ENCODE results near the gene BEND3. TPM values are rescaled to one million over a fixed set of nuclear protein-coding genes. Genes with fewer than 3 reads are reported as not detected.

The BEND3 gene
- total RNA-seq, 6 donors from 2014 or later = 2.1 to 5.8 (median 3.1) TPM

DNA sequence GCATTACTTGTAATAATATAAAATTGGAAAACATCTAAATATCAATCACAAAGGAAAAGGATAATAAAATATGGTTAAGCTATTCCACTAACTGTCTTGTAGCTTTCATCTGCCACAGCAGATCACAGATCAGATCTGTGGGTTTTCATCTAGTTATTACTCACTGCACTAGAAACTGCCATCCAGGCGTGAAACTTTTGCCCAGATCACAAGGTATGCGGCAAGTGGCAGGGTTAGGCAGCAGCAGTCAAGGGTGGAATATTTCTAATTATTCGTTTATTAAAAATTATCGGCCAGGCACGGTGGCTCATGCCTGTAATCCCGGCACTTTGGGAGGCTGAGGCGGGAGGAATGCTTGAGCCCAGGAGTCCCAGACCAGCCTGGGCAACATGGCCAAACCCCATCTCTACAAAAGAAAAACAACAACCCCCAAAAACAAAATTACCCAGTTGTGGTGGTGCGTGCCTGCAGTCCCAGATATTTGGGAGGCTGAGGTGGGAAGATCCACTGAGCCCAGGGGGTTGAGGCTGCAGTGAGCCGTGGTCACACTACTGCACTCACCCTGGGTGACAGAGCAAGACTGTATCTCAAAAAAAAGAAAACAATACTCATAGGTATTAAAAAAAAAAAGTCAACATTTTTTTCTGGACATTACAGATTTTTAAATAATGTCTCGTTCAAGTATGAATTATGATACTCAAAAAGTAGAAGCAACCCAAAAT is 32.1 kb downstream of the BEND3 start:
- Histone ChIP-seq H3K36me3 (peaks cover 0 to 4% (median 1%) of the 10 kb centered on the region in 4 donors), H3K27ac (no peak overlapping the region), H3K4me3 (no peak overlapping the region), H3K27me3 (no peaks in the 10 kb centered on the region), H3K4me1 (no peaks in the 10 kb centered on the region), H3K9me3 (no peaks in the 10 kb centered on the region)
- 80 to 88% methylated on average over 10 of the region's 10 CpGs for WGBS, 2 donors
- ATAC-seq (ENCODE audit: low FRiP score in 2 of 2) (no peak), DNase-seq (no peak)
- TF ChIP-seq EP300 (IDR thresholded peaks at IDR 0.05) (no peak), POLR2AphosphoS5 (IDR thresholded peaks at IDR 0.05) (no peak)

DNA sequence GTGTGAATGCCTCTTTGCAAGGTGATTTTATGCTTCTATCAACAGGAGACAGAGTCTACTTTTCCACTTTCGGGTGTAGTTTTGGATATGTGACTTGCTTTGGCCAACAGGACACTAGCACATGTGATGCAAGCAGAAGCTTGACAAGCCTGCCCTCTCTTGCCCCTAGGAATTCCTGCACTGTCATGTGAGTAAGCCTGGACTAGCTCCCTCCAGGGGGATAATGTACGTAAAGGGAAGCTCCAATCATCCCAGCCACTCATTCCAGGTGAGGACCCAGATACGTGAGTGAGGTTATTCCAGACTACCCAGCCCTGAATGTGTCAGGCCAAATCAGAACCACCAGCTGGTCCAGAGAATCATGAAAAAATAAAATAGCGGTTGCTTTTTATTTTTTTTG is 33.3 kb downstream of the BEND3 start:
- H3K9me3 ChIP-seq = no peaks in the 10 kb centered on the region
- ATAC-seq (ENCODE audit: low FRiP score in 2 of 2) (no peak), DNase-seq (no peak)
- no peaks in the 10 kb centered on the region for H3K27me3 ChIP-seq
- TF ChIP-seq POLR2A (IDR thresholded peaks at IDR 0.05) (no peak), POLR2AphosphoS5 (IDR thresholded peaks at IDR 0.05) (no peak)
- TF ChIP-seq, protein P1, sequence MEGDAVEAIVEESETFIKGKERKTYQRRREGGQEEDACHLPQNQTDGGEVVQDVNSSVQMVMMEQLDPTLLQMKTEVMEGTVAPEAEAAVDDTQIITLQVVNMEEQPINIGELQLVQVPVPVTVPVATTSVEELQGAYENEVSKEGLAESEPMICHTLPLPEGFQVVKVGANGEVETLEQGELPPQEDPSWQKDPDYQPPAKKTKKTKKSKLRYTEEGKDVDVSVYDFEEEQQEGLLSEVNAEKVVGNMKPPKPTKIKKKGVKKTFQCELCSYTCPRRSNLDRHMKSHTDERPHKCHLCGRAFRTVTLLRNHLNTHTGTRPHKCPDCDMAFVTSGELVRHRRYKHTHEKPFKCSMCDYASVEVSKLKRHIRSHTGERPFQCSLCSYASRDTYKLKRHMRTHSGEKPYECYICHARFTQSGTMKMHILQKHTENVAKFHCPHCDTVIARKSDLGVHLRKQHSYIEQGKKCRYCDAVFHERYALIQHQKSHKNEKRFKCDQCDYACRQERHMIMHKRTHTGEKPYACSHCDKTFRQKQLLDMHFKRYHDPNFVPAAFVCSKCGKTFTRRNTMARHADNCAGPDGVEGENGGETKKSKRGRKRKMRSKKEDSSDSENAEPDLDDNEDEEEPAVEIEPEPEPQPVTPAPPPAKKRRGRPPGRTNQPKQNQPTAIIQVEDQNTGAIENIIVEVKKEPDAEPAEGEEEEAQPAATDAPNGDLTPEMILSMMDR (IDR thresholded peaks at IDR 0.05) = no peak
- peaks cover 0 to 4% (median 1%) of the 10 kb centered on the region in 4 donors for H3K36me3 ChIP-seq
- 70 to 82% methylated on average over 4 of the region's 4 CpGs for WGBS, 2 donors
- no peaks in the 10 kb centered on the region for H3K4me1 ChIP-seq
- no peak overlapping the region for H3K4me3 ChIP-seq
- no peak overlapping the region for H3K27ac ChIP-seq

DNA sequence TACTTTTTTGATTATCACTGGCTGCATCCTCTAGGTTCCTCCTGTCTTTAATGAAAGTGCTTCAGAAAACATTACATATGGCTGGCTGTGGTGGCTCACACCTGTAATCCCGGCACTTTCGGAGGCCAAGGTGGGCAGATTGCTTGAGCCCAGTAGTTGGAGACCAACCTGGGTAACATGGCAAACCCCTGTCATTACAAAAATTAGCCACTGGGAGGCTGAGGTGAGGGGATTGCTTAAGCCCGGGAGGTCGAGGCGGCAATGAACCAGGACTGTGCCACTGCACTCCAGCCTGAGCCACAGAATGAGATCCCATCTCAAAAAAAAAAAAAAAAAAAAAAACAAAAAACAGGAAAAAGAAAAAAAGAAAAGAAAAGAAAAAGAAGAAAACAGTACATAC is 35.3 kb downstream of the BEND3 start:
- H3K36me3 ChIP-seq = peaks cover 0 to 4% (median 1%) of the 10 kb centered on the region in 4 donors
- no peak overlapping the region for H3K27ac ChIP-seq
- TF ChIP-seq, protein P1 (IDR thresholded peaks at IDR 0.05) = peak in 1 of 6 experiments; percentile 9
- TF ChIP-seq POLR2AphosphoS5 (IDR thresholded peaks at IDR 0.05) (no peak), POLR2A (IDR thresholded peaks at IDR 0.05) (no peak)
- no peaks in the 10 kb centered on the region for H3K4me1 ChIP-seq
- 83 to 89% methylated on average over 5 of the region's 5 CpGs for whole genome bisulfite sequencing, 2 donors
- H3K9me3 ChIP-seq = no peaks in the 10 kb centered on the region
- H3K27me3 ChIP-seq = no peaks in the 10 kb centered on the region
- no peak for DNase-seq
- H3K4me3 ChIP-seq = no peak overlapping the region
- no peak for ATAC-seq (ENCODE audit: low FRiP score in 2 of 2)

DNA sequence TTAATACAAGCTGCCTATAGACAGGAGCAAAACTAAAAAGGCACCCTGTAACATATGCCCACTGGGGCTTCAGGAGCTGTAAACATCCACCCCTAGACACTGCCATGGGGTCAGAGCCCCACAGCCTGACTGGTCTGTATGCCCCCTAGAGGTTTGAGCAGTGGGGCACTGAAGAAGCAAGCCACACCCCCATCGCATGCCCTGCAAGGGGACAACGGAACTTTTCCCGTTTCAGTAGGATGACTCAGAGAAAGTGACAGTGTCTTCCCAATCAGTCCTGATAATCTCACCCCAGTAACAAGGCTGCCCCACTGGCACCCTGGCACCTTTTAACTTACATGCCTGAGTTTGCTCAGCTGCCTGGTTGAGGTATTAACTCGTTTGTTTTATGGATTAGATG is 35.9 kb downstream of the BEND3 start:
- TF ChIP-seq, protein P1 (IDR thresholded peaks at IDR 0.05) = no peak
- TF ChIP-seq EP300 (IDR thresholded peaks at IDR 0.05) (no peak), POLR2A (IDR thresholded peaks at IDR 0.05) (no peak), POLR2AphosphoS5 (IDR thresholded peaks at IDR 0.05) (no peak)
- DNase-seq (no peak), ATAC-seq (ENCODE audit: low FRiP score in 2 of 2) (no peak)
- Histone ChIP-seq H3K9me3 (no peaks in the 10 kb centered on the region), H3K4me1 (no peaks in the 10 kb centered on the region), H3K4me3 (no peak overlapping the region), H3K27me3 (no peaks in the 10 kb centered on the region), H3K36me3 (no peaks in the 10 kb centered on the region), H3K27ac (no peak overlapping the region)
- WGBS, 2 donors = 60 to 87% methylated on average over 3 to 4 of the region's 4 CpGs

DNA sequence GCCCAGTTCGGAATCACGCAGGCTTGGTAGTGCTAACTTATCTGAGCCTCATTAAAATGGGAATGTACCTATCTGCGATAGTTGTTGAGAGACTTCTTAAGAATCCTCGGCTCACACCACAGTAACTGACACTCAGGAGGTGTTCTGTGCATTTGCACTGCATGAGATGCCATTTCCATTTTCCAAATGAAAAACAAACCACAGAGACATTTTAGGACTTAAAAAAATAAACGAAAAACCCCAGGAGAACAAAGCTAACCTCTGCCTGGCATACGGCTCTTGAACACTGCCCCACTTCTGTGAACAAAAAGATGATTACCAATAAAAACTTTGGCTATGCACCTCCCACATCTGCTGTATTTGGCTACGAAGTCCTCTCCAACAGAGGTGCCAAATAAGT is 37.6 kb downstream of the BEND3 start:
- Histone ChIP-seq H3K4me3 (no peak overlapping the region), H3K27me3 (no peaks in the 10 kb centered on the region), H3K9me3 (no peaks in the 10 kb centered on the region), H3K4me1 (no peaks in the 10 kb centered on the region), H3K36me3 (no peaks in the 10 kb centered on the region), H3K27ac (no peak overlapping the region)
- no peak for DNase-seq
- no peak for ATAC-seq (ENCODE audit: low FRiP score in 2 of 2)
- TF ChIP-seq EP300 (IDR thresholded peaks at IDR 0.05) (no peak), POLR2AphosphoS5 (IDR thresholded peaks at IDR 0.05) (no peak), POLR2A (IDR thresholded peaks at IDR 0.05) (no peak)
- TF ChIP-seq, protein P1 (IDR thresholded peaks at IDR 0.05) = no peak
- WGBS, 2 donors = 87 to 91% methylated on average over 7 of the region's 7 CpGs

Data from upper lobe of left lung (tissue), 6 donors.